ENCODE data around the gene LMLN. TPM values are rescaled to one million over a fixed set of nuclear protein-coding genes. Genes with fewer than 3 reads are reported as not detected.
"Not testable (repeated sequence)": the region's sequence is repeated elsewhere in the genome, so short reads cannot be mapped to it uniquely, and the experiment has no call there.

Gene LMLN
- total RNA-seq, 2 donors from 2014 or later, result 1.6 to 4.4 TPM

GRCh38 chr3:197926418-197926817, 33.6 kb upstream of the LMLN start:
- TF ChIP-seq, protein P1, sequence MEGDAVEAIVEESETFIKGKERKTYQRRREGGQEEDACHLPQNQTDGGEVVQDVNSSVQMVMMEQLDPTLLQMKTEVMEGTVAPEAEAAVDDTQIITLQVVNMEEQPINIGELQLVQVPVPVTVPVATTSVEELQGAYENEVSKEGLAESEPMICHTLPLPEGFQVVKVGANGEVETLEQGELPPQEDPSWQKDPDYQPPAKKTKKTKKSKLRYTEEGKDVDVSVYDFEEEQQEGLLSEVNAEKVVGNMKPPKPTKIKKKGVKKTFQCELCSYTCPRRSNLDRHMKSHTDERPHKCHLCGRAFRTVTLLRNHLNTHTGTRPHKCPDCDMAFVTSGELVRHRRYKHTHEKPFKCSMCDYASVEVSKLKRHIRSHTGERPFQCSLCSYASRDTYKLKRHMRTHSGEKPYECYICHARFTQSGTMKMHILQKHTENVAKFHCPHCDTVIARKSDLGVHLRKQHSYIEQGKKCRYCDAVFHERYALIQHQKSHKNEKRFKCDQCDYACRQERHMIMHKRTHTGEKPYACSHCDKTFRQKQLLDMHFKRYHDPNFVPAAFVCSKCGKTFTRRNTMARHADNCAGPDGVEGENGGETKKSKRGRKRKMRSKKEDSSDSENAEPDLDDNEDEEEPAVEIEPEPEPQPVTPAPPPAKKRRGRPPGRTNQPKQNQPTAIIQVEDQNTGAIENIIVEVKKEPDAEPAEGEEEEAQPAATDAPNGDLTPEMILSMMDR (IDR thresholded peaks at IDR 0.05), result no peak
- no peak for TF ChIP-seq POLR2A (IDR thresholded peaks at IDR 0.05)
- 52 to 60% methylated on average over 7 of the region's 7 CpGs for WGBS, 2 donors

GRCh38 chr3:197927578-197927977, 32.4 kb upstream of the LMLN start:
- not testable (repeated sequence) for H3K27me3 ChIP-seq

More at GRCh38 chr3:197926418-197926817, 33.6 kb upstream of the LMLN start:
- no peak for ATAC-seq
- H3K4me3 ChIP-seq, result no peak overlapping the region
- H3K36me3 ChIP-seq (replicated peaks in 1 of 2; ENCODE audit: insufficient read depth in 1 of 2, low read depth in 2 of 2), result no peaks in the 10 kb centered on the region
- DNase-seq, result no peak
- no peaks in the 10 kb centered on the region for H3K9me3 ChIP-seq
- no peaks in the 10 kb centered on the region for H3K27me3 ChIP-seq
- no peak overlapping the region for H3K27ac ChIP-seq
- no peaks in the 10 kb centered on the region for H3K4me1 ChIP-seq
- intact Hi-C loops (cut with DNase I), result no loop called here

DNA sequence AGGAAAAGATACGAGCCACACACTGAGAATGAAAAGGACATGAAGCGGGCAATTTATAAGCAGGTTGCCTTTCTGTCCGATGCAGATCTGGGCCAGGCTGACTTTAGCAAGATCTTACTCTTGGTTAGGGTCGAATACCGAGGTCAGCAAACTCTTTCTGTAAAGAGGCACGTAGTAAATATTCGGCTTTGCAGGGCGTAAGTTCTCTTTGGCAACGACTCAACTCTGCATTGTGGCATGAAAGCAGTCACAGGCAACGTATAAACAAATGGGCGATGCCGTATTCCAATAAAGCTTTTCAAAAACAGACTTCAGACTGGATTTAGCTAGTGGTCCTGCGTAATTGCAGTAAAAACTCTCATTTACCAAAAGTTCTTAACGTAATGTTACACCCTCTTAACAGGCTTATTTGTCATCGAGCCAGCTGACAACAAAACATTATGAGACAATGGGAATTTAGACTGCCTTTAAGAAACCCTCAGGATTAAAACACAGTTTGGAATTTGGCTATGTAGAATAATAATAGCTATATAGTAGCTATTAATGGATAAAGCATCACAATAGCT, 23.1 kb upstream of the LMLN start:
- intact Hi-C loops (cut with DNase I), result no loop called here
- TF ChIP-seq POLR2A (IDR thresholded peaks at IDR 0.05), result no peak
- TF ChIP-seq, protein P1 (IDR thresholded peaks at IDR 0.05), result no peak
- Histone ChIP-seq H3K27ac (no peak overlapping the region), H3K4me1 (no peaks in the 10 kb centered on the region), H3K9me3 (no peaks in the 10 kb centered on the region), H3K4me3 (no peak overlapping the region), H3K36me3 (replicated peaks in 1 of 2; ENCODE audit: insufficient read depth in 1 of 2, low read depth in 2 of 2) (no peaks in the 10 kb centered on the region), H3K27me3 (no peaks in the 10 kb centered on the region)
- WGBS, 2 donors, result 83 to 87% methylated on average over 15 of the region's 15 CpGs
- ATAC-seq (no peak), DNase-seq (no peak)

More at GRCh38 chr3:197927578-197927977, 32.4 kb upstream of the LMLN start:
- H3K4me3 ChIP-seq; ATAC-seq; intact Hi-C loops (cut with DNase I); H3K36me3 ChIP-seq (replicated peaks in 1 of 2; ENCODE audit: insufficient read depth in 1 of 2, low read depth in 2 of 2); DNase-seq; H3K9me3 ChIP-seq; H3K27ac ChIP-seq; H3K4me1 ChIP-seq: not testable (repeated sequence)
- 95 to 96% methylated on average over 3 of the region's 3 CpGs for WGBS, 2 donors

DNA sequence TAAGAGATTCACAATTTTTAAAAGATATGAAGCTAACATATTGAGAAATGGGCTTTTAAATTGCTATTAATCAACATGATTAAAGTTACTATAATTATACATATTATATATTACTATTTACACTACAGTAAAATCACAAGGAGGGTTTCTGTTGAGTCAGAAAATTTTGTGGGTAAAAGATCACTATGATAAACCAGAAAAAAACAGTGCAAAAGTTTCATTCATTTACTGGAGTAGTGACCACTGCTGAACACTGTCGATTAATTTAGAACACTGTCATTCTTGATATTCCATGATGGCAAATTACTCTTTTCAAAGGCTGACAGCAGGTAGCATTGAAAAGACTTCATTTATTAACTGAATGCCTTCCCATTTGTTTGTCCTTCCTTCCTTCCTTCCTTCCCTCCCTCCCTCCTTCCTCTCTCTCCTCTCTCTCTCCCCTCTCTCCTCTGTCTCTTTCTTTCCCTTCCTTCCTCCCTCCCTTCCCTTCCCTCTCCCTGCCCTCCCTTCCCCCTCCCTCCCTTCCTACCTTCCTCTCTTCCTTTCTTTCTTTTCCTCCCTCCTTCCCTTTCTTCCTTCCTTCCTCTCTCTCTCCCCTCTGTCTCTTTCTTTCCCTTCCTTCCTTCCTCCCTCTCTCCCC, 19.2 kb upstream of the LMLN start:
- Histone ChIP-seq H3K4me1 (no peaks in the 10 kb centered on the region), H3K9me3 (no peaks in the 10 kb centered on the region), H3K4me3 (no peak overlapping the region), H3K27me3 (no peaks in the 10 kb centered on the region), H3K36me3 (replicated peaks in 1 of 2; ENCODE audit: insufficient read depth in 1 of 2, low read depth in 2 of 2) (no peaks in the 10 kb centered on the region), H3K27ac (no peak overlapping the region)
- DNase-seq (no peak), ATAC-seq (no peak)
- intact Hi-C loops (cut with DNase I), result no loop called here
- TF ChIP-seq, protein P1 (IDR thresholded peaks at IDR 0.05), result no peak
- TF ChIP-seq POLR2A (IDR thresholded peaks at IDR 0.05), result no peak
- 71 to 77% methylated on average over 1 of the region's 1 CpG for WGBS, 2 donors

DNA sequence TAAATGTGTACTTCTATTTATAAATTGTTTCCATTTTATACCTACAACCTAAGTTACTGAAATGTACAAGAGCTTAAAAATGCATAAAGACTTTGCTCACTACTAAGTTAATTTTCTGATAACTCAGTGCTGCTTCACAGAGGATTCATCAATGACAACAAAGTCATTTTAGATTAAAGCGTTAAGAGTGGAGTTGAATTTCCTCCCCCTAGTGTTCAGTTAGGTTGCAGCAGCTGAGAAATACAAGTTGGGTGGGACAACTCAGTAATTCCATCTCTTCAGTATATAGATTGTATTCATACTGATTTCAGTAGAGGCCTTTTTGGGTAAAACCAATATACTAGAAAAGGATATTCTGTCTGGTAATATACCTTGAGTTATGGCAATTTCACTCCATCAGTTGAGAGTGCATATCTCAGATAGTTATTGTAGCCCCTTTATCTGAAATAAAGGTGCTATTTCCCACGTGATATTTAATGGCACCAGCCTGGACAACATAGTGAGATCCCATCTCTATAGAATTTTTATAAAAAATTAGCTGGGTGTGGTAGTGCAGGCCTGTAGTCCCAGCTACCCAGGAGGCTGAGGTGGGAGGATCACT, 17.0 kb upstream of the LMLN start:
- ATAC-seq (peak; percentile 42), DNase-seq (no peak)
- 28 to 41% methylated on average over 2 of the region's 2 CpGs for WGBS, 2 donors
- Histone ChIP-seq H3K4me3 (no peak overlapping the region), H3K9me3 (no peaks in the 10 kb centered on the region), H3K4me1 (no peaks in the 10 kb centered on the region), H3K27me3 (no peaks in the 10 kb centered on the region), H3K36me3 (replicated peaks in 1 of 2; ENCODE audit: insufficient read depth in 1 of 2, low read depth in 2 of 2) (no peaks in the 10 kb centered on the region), H3K27ac (no peak overlapping the region)
- TF ChIP-seq POLR2A (IDR thresholded peaks at IDR 0.05), result no peak
- TF ChIP-seq, protein P1 (IDR thresholded peaks at IDR 0.05), result peak; percentile 41 to 78 (median 58)
- intact Hi-C loops (cut with DNase I), result no loop called here

Data from body of pancreas (tissue), 4 donors.